ENCODE results near the gene NCEH1. TPM values are rescaled to one million over a fixed set of nuclear protein-coding genes. Genes with fewer than 3 reads are reported as not detected.
"Not testable (repeated sequence)": the region's sequence is repeated elsewhere in the genome, so short reads cannot be mapped to it uniquely, and the experiment has no call there.

NCEH1 gene
- total RNA-seq, 1 experiment from 2014 or later = 4.5 TPM

DNA sequence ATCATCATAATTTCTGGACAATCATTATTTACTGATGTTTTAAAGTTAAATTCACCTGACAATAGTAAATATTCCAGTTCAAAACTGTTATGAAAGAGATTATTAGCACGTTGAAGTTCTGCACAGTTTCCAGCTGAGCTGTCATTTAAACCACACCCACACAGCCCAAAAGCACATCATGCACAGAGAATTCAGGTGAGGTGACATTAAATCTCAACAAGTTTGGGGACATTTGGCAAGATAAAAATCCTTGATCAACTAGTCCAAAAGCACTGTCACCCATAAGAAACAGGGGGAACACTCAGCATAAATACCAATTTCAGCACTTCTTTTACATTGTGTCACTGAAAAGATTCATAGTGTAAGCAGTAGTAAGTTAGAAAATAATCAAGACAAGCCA lies 6.9 kb downstream of the NCEH1 start (continued):
- TF ChIP-seq IRF2 (CRISPR knock-in tag; IDR thresholded peaks at IDR 0.05; ENCODE audit: borderline replicate concordance, low read depth) (no peak), HMGA2 (CRISPR knock-in tag; IDR thresholded peaks at IDR 0.05) (no peak), OVOL2 (CRISPR knock-in tag; IDR thresholded peaks at IDR 0.05; ENCODE audit: borderline replicate concordance) (no peak), TP53 (CRISPR knock-in tag; IDR thresholded peaks at IDR 0.05) (no peak)
- TF ChIP-seq, protein P1, sequence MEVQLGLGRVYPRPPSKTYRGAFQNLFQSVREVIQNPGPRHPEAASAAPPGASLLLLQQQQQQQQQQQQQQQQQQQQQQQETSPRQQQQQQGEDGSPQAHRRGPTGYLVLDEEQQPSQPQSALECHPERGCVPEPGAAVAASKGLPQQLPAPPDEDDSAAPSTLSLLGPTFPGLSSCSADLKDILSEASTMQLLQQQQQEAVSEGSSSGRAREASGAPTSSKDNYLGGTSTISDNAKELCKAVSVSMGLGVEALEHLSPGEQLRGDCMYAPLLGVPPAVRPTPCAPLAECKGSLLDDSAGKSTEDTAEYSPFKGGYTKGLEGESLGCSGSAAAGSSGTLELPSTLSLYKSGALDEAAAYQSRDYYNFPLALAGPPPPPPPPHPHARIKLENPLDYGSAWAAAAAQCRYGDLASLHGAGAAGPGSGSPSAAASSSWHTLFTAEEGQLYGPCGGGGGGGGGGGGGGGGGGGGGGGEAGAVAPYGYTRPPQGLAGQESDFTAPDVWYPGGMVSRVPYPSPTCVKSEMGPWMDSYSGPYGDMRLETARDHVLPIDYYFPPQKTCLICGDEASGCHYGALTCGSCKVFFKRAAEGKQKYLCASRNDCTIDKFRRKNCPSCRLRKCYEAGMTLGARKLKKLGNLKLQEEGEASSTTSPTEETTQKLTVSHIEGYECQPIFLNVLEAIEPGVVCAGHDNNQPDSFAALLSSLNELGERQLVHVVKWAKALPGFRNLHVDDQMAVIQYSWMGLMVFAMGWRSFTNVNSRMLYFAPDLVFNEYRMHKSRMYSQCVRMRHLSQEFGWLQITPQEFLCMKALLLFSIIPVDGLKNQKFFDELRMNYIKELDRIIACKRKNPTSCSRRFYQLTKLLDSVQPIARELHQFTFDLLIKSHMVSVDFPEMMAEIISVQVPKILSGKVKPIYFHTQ (CRISPR knock-in tag; IDR thresholded peaks at IDR 0.05) = no peak
- TF ChIP-seq, protein P2, sequence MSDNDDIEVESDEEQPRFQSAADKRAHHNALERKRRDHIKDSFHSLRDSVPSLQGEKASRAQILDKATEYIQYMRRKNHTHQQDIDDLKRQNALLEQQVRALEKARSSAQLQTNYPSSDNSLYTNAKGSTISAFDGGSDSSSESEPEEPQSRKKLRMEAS (CRISPR knock-in tag; IDR thresholded peaks at IDR 0.05) = no peak

DNA sequence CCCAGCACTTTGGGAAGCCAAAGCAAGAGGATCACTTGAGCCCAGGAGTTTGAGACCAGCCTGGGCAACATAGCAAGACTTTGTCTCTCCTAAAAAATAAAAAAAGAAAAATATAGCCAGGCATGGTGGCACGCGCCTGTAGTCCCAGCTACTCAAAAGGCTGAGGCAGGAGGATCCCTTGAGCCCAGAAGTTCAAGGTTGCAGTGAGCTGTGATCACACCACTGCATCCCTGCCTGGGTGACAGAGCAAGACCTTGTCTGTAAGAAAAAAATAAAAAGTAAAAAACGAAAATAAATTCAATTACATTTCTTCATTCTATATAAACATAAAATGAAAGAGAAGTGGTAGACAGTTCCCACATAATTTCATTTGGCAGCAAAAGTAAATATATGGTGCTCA lies 8.1 kb downstream of the NCEH1 start:
- H3K27ac Mint-ChIP-seq; ATAC-seq; H3K27me3 Mint-ChIP-seq (ENCODE audit: low read depth); H3K4me3 Mint-ChIP-seq; POLR2A ChIA-PET; H3K36me3 Mint-ChIP-seq; DNase-seq (ENCODE audit: low spot score); H3K9me3 Mint-ChIP-seq: not testable (repeated sequence)
- H3K4me1 Mint-ChIP-seq = peaks cover 15% of the 10 kb centered on the region
- CTCF ChIA-PET = interaction anchor here (1.4 kb wide), 1 partner anchor 29 kb away, joined by 3 read pairs; no protein-coding TSS in a partner anchor

DNA sequence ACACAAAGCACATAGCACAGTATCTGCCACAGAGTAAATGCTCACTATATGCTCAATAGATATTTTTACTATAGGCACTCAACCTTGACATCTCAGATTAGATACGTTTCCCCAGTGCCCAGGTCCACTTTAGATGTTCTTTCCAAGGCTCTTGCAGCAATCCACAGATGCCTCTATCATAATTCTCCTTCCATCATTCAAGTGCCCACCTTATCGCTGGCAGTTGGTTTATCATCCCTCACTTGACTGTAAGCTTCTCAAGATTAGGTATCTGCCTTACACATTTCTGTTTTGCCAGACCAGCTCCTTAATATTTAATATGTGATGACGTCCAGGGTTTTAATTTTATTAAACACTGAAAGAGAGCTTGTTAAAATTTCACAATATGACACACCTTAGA lies 8.6 kb downstream of the NCEH1 start:
- Mint-ChIP-seq H3K4me3 (no peak overlapping the region), H3K27ac (no peak overlapping the region; the same call in 1 of the 2 replicates), H3K4me1 (peaks cover 19% of the 10 kb centered on the region), H3K9me3 (no peaks in the 10 kb centered on the region), H3K36me3 (no peaks in the 10 kb centered on the region), H3K27me3 (ENCODE audit: low read depth) (no peaks in the 10 kb centered on the region)
- ATAC-seq (no peak), DNase-seq (ENCODE audit: low spot score) (no peak)
- ChIA-PET POLR2A (no interaction called here), CTCF (interaction anchor here (1.2 to 2.0 kb wide), 3 partner anchors 9 to 29 kb away, joined by 3 to 11 read pairs (median 3); partner anchors contain the start of gene NCEH1)
- TF ChIP-seq ESRRA (CRISPR knock-in tag; IDR thresholded peaks at IDR 0.05; ENCODE audit: borderline replicate concordance) (no peak), OVOL2 (CRISPR knock-in tag; IDR thresholded peaks at IDR 0.05; ENCODE audit: borderline replicate concordance) (no peak), NFYB (CRISPR knock-in tag; conservative IDR thresholded peaks at IDR 0.05; ENCODE audit: low read depth) (no peak), NR1H2 (CRISPR knock-in tag; IDR thresholded peaks at IDR 0.05) (no peak), ZNF317 (CRISPR knock-in tag; IDR thresholded peaks at IDR 0.05; ENCODE audit: borderline replicate concordance, low read depth) (no peak), ZNF219 (CRISPR knock-in tag; IDR thresholded peaks at IDR 0.05; ENCODE audit: borderline replicate concordance) (no peak)

DNA sequence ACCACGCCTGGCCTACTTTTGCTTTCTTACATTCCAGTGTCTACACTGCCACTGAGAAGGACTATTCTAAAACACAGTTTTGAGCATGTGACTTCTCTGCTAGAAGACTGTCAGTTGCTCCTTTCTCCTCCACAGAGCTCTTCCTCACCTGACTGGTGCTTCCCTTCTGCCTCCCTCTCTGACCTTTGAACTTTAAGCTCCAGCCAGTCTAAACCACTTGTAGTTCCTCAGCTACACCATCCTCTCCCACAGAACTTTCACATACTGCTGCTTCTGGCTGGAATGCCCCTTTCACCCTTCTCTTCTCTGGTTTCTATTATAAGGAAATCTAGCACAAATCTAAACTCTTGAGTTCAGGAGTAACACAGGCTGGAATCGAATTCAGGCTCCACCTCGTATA lies 9.1 kb downstream of the NCEH1 start:
- ATAC-seq (no peak), DNase-seq (ENCODE audit: low spot score) (no peak)
- no peak overlapping the region; the same call in 1 of the 2 replicates for H3K27ac Mint-ChIP-seq
- H3K36me3 Mint-ChIP-seq = no peaks in the 10 kb centered on the region
- CTCF ChIA-PET = interaction anchor here (1.2 to 2.0 kb wide), 3 partner anchors 9 to 28 kb away, joined by 3 to 11 read pairs (median 3); partner anchors contain the start of gene NCEH1
- peaks cover 17% of the 10 kb centered on the region for H3K4me1 Mint-ChIP-seq
- no peak for TF ChIP-seq CREB1 (CRISPR knock-in tag; IDR thresholded peaks at IDR 0.05)
- TF ChIP-seq, protein P3, sequence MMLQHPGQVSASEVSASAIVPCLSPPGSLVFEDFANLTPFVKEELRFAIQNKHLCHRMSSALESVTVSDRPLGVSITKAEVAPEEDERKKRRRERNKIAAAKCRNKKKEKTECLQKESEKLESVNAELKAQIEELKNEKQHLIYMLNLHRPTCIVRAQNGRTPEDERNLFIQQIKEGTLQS (CRISPR knock-in tag; conservative IDR thresholded peaks at IDR 0.05) = no peak
- TF ChIP-seq JUN (CRISPR knock-in tag; IDR thresholded peaks at IDR 0.05) = no peak
- TF ChIP-seq NR3C1 (CRISPR knock-in tag; conservative IDR thresholded peaks at IDR 0.05; ENCODE audit: low read depth) = no peak
- TF ChIP-seq, protein P4, sequence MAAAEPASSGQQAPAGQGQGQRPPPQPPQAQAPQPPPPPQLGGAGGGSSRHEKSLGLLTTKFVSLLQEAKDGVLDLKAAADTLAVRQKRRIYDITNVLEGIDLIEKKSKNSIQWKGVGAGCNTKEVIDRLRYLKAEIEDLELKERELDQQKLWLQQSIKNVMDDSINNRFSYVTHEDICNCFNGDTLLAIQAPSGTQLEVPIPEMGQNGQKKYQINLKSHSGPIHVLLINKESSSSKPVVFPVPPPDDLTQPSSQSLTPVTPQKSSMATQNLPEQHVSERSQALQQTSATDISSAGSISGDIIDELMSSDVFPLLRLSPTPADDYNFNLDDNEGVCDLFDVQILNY (CRISPR knock-in tag; IDR thresholded peaks at IDR 0.05) = no peak
- TF ChIP-seq, protein P5, sequence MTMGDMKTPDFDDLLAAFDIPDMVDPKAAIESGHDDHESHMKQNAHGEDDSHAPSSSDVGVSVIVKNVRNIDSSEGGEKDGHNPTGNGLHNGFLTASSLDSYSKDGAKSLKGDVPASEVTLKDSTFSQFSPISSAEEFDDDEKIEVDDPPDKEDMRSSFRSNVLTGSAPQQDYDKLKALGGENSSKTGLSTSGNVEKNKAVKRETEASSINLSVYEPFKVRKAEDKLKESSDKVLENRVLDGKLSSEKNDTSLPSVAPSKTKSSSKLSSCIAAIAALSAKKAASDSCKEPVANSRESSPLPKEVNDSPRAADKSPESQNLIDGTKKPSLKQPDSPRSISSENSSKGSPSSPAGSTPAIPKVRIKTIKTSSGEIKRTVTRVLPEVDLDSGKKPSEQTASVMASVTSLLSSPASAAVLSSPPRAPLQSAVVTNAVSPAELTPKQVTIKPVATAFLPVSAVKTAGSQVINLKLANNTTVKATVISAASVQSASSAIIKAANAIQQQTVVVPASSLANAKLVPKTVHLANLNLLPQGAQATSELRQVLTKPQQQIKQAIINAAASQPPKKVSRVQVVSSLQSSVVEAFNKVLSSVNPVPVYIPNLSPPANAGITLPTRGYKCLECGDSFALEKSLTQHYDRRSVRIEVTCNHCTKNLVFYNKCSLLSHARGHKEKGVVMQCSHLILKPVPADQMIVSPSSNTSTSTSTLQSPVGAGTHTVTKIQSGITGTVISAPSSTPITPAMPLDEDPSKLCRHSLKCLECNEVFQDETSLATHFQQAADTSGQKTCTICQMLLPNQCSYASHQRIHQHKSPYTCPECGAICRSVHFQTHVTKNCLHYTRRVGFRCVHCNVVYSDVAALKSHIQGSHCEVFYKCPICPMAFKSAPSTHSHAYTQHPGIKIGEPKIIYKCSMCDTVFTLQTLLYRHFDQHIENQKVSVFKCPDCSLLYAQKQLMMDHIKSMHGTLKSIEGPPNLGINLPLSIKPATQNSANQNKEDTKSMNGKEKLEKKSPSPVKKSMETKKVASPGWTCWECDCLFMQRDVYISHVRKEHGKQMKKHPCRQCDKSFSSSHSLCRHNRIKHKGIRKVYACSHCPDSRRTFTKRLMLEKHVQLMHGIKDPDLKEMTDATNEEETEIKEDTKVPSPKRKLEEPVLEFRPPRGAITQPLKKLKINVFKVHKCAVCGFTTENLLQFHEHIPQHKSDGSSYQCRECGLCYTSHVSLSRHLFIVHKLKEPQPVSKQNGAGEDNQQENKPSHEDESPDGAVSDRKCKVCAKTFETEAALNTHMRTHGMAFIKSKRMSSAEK (CRISPR knock-in tag; IDR thresholded peaks at IDR 0.05; ENCODE audit: borderline replicate concordance) = no peak
- TF ChIP-seq, protein P6, sequence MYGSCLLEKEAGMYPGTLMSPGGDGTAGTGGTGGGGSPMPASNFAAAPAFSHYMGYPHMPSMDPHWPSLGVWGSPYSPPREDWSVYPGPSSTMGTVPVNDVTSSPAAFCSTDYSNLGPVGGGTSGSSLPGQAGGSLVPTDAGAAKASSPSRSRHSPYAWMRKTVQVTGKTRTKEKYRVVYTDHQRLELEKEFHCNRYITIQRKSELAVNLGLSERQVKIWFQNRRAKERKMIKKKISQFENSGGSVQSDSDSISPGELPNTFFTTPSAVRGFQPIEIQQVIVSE (CRISPR knock-in tag; IDR thresholded peaks at IDR 0.05; ENCODE audit: borderline replicate concordance) = no peak
- TF ChIP-seq, protein P7, sequence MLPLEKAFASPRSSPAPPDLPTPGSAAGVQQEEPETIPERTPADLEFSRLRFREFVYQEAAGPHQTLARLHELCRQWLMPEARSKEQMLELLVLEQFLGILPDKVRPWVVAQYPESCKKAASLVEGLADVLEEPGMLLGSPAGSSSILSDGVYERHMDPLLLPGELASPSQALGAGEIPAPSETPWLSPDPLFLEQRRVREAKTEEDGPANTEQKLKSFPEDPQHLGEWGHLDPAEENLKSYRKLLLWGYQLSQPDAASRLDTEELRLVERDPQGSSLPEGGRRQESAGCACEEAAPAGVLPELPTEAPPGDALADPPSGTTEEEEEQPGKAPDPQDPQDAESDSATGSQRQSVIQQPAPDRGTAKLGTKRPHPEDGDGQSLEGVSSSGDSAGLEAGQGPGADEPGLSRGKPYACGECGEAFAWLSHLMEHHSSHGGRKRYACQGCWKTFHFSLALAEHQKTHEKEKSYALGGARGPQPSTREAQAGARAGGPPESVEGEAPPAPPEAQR (CRISPR knock-in tag; IDR thresholded peaks at IDR 0.05) = no peak
- POLR2A ChIA-PET = no interaction called here
- no peaks in the 10 kb centered on the region for H3K9me3 Mint-ChIP-seq
- H3K4me3 Mint-ChIP-seq = no peak overlapping the region
- H3K27me3 Mint-ChIP-seq (ENCODE audit: low read depth) = no peaks in the 10 kb centered on the region
